ENCODE data around the gene PAPOLG.

The PAPOLG gene

GRCh38 chr2:60715561-60715960, 40.5 kb upstream of the PAPOLG start:
- no peaks in the 10 kb centered on the region for H3K9me3 ChIP-seq (ENCODE audit: control insufficient read depth, low read length)
- TF ChIP-seq, protein P1, sequence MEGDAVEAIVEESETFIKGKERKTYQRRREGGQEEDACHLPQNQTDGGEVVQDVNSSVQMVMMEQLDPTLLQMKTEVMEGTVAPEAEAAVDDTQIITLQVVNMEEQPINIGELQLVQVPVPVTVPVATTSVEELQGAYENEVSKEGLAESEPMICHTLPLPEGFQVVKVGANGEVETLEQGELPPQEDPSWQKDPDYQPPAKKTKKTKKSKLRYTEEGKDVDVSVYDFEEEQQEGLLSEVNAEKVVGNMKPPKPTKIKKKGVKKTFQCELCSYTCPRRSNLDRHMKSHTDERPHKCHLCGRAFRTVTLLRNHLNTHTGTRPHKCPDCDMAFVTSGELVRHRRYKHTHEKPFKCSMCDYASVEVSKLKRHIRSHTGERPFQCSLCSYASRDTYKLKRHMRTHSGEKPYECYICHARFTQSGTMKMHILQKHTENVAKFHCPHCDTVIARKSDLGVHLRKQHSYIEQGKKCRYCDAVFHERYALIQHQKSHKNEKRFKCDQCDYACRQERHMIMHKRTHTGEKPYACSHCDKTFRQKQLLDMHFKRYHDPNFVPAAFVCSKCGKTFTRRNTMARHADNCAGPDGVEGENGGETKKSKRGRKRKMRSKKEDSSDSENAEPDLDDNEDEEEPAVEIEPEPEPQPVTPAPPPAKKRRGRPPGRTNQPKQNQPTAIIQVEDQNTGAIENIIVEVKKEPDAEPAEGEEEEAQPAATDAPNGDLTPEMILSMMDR (IDR thresholded peaks at IDR 0.05) = no peak
- H3K79me2 ChIP-seq = no peaks in the 10 kb centered on the region
- H2AFZ ChIP-seq = no peak overlapping the region
- H3K4me2 ChIP-seq (ENCODE audit: low read length) = no peak overlapping the region
- no peaks in the 10 kb centered on the region for H3K4me1 ChIP-seq
- H3K27ac ChIP-seq = no peak overlapping the region
- no peaks in the 10 kb centered on the region for H3K27me3 ChIP-seq (ENCODE audit: control insufficient read depth, insufficient read depth, low read length)
- H3K4me3 ChIP-seq (ENCODE audit: low read depth, low read length) = no peak overlapping the region
- no peak overlapping the region for H3K9ac ChIP-seq
- H3K36me3 ChIP-seq (ENCODE audit: control insufficient read depth, insufficient read depth, low read length) = no peaks in the 10 kb centered on the region

- Histone ChIP-seq H3K9me3 (ENCODE audit: control insufficient read depth, low read length) (no peaks in the 10 kb centered on the region), H3K79me2 (no peaks in the 10 kb centered on the region), H3K9ac (no peak overlapping the region), H3K4me1 (no peaks in the 10 kb centered on the region), H3K4me3 (ENCODE audit: low read depth, low read length) (no peak overlapping the region), H3K4me2 (ENCODE audit: low read length) (no peak overlapping the region), H2AFZ (no peak overlapping the region), H3K27me3 (ENCODE audit: control insufficient read depth, insufficient read depth, low read length) (no peaks in the 10 kb centered on the region), H3K36me3 (ENCODE audit: control insufficient read depth, insufficient read depth, low read length) (no peaks in the 10 kb centered on the region), H3K27ac (no peak overlapping the region)
- TF ChIP-seq, protein P1 (IDR thresholded peaks at IDR 0.05) = no peak
Measured at GRCh38 chr2:60717691-60718090, 38.4 kb upstream of the PAPOLG start.

- Histone ChIP-seq H3K36me3 (ENCODE audit: control insufficient read depth, insufficient read depth, low read length) (no peaks in the 10 kb centered on the region), H2AFZ (peak overlapping the region; percentile 48), H3K4me1 (no peaks in the 10 kb centered on the region), H3K4me3 (ENCODE audit: low read depth, low read length) (no peak overlapping the region), H3K9me3 (ENCODE audit: control insufficient read depth, low read length) (no peaks in the 10 kb centered on the region), H3K27me3 (ENCODE audit: control insufficient read depth, insufficient read depth, low read length) (no peaks in the 10 kb centered on the region), H3K9ac (no peak overlapping the region), H3K27ac (no peak overlapping the region), H3K79me2 (no peaks in the 10 kb centered on the region), H3K4me2 (ENCODE audit: low read length) (no peak overlapping the region)
- TF ChIP-seq, protein P1 (IDR thresholded peaks at IDR 0.05) = no peak
Measured at GRCh38 chr2:60719331-60719730, 36.7 kb upstream of the PAPOLG start.

DNA sequence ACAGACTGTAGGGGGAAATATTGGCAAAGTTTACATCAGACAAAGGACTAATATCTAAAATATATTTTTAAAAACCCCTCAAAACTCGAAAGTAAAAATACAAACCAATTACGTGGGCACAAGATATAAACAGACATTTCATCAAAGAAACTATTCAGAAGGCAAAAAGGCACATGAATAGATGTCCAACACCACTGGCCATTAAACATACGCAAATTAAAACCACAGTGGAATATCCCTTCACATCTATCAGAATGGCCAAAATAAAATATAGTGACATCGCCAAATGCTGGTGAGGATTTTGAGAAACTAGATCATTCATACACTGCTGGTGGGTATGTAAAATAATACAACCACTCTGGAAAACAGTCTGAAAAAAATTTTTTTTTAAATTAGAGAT, 30.6 kb upstream of the PAPOLG start:
- TF ChIP-seq, protein P1 (IDR thresholded peaks at IDR 0.05) = no peak
- no peaks in the 10 kb centered on the region for H3K79me2 ChIP-seq
- H3K4me1 ChIP-seq = no peaks in the 10 kb centered on the region
- no peak overlapping the region for H3K4me3 ChIP-seq (ENCODE audit: low read depth, low read length)
- H3K27me3 ChIP-seq (ENCODE audit: control insufficient read depth, insufficient read depth, low read length) = no peaks in the 10 kb centered on the region
- no peak overlapping the region for H3K27ac ChIP-seq
- H3K9ac ChIP-seq = no peak overlapping the region
- no peaks in the 10 kb centered on the region for H3K36me3 ChIP-seq (ENCODE audit: control insufficient read depth, insufficient read depth, low read length)
- H3K4me2 ChIP-seq (ENCODE audit: low read length) = no peak overlapping the region
- H3K9me3 ChIP-seq (ENCODE audit: control insufficient read depth, low read length) = no peaks in the 10 kb centered on the region
- H2AFZ ChIP-seq = no peak overlapping the region

DNA sequence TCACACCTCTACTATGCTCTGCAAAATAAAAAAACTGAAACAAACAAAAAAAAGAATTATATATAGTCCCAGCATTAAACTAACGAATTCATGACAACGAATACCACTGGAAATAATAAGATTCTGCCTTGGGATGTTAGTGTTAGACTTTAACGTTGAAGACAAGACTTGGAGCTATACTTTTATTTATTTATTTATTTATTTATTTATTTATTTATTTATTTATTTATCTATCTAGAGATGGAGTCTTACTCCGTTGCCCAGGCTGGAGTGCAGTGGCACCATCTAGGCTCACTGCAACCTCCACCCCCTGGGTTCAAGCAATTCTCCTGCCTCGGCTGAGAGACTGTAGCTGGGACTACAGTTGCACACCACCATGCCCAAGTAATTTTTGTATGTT, 27.2 kb upstream of the PAPOLG start:
- no peak overlapping the region for H3K4me2 ChIP-seq (ENCODE audit: low read length)
- no peak overlapping the region for H3K9ac ChIP-seq
- H3K79me2 ChIP-seq = no peaks in the 10 kb centered on the region
- H3K27ac ChIP-seq = no peak overlapping the region
- H2AFZ ChIP-seq = no peak overlapping the region
- H3K4me1 ChIP-seq = no peaks in the 10 kb centered on the region
- no peak overlapping the region for H3K4me3 ChIP-seq (ENCODE audit: low read depth, low read length)
- no peaks in the 10 kb centered on the region for H3K27me3 ChIP-seq (ENCODE audit: control insufficient read depth, insufficient read depth, low read length)
- no peaks in the 10 kb centered on the region for H3K9me3 ChIP-seq (ENCODE audit: control insufficient read depth, low read length)
- TF ChIP-seq, protein P1 (IDR thresholded peaks at IDR 0.05) = no peak
- H3K36me3 ChIP-seq (ENCODE audit: control insufficient read depth, insufficient read depth, low read length) = no peaks in the 10 kb centered on the region

Data from parathyroid adenoma (tissue), 2 donors.